ENCODE measurements around the gene FCN2.

DNA sequence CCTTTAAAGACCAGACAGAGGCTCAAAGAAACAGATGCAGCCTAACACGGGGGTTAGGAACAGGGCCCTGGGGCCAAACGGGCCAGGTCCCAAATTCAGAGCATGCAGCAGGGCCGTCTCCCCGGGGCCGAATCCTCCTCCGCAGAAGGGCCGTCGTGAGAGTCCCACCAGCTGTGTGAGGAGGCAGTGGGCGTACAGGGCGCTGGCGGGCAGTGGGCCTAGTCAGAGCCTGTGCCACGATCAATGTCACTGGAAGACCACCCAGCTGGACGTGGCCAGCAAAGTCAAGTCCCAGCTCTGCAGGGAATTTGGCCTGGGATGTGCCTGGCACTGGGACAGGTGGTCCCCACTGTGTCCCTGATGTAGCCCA, 15.8 kb upstream of the FCN2 start:
- no peak for TF ChIP-seq CTCF (IDR thresholded peaks at IDR 0.05)
- TF ChIP-seq TEAD4 (IDR thresholded peaks at IDR 0.05; ENCODE audit: borderline replicate concordance, insufficient read depth), result no peak
- TF ChIP-seq FOXM1 (IDR thresholded peaks at IDR 0.05; ENCODE audit: low read depth), result no peak
- TF ChIP-seq POLR2AphosphoS5 (IDR thresholded peaks at IDR 0.05; ENCODE audit: low read depth, low read length), result no peak
- no peak for TF ChIP-seq SMC3 (IDR thresholded peaks at IDR 0.05; ENCODE audit: low read depth, low read length)
- TF ChIP-seq SIN3A (IDR thresholded peaks at IDR 0.05; ENCODE audit: borderline replicate concordance, low read depth, low read length), result no peak
- no peak for TF ChIP-seq RAD21 (IDR thresholded peaks at IDR 0.05; ENCODE audit: low read length)
- TF ChIP-seq, protein P1, sequence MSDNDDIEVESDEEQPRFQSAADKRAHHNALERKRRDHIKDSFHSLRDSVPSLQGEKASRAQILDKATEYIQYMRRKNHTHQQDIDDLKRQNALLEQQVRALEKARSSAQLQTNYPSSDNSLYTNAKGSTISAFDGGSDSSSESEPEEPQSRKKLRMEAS (IDR thresholded peaks at IDR 0.05; ENCODE audit: low read depth), result no peak
- TF ChIP-seq, protein P2, sequence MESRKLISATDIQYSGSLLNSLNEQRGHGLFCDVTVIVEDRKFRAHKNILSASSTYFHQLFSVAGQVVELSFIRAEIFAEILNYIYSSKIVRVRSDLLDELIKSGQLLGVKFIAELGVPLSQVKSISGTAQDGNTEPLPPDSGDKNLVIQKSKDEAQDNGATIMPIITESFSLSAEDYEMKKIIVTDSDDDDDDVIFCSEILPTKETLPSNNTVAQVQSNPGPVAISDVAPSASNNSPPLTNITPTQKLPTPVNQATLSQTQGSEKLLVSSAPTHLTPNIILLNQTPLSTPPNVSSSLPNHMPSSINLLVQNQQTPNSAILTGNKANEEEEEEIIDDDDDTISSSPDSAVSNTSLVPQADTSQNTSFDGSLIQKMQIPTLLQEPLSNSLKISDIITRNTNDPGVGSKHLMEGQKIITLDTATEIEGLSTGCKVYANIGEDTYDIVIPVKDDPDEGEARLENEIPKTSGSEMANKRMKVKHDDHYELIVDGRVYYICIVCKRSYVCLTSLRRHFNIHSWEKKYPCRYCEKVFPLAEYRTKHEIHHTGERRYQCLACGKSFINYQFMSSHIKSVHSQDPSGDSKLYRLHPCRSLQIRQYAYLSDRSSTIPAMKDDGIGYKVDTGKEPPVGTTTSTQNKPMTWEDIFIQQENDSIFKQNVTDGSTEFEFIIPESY (IDR thresholded peaks at IDR 0.05; ENCODE audit: borderline replicate concordance, low read depth), result no peak
- no peak for TF ChIP-seq FOSL2 (IDR thresholded peaks at IDR 0.05; ENCODE audit: borderline replicate concordance, low read depth)
- no peak for TF ChIP-seq GABPA (IDR thresholded peaks at IDR 0.05; ENCODE audit: low read depth)
